Cardiac septum (tissue), 1 donor: Measurements from ENCODE around the gene AATK. TPM values are rescaled to one million over a fixed set of nuclear protein-coding genes. Genes with fewer than 3 reads are reported as not detected.

Experiments used
- DNase-seq: peaks from one replicate; pipeline ENCODE4 v3.0.0-alpha.2; 2020; ENCODE audit warnings: low spot score
- intact Hi-C: fragments of 100-400 bp; cut with DNase I; formaldehyde crosslinking; loops from one replicate; pipeline ENCODE4 v1.14.0; 2022
- total RNA-seq: library from RNA; stranded (reverse); fragmentation: NEBNext Ultra II Directional; extraction: Animal tissue kit (Norgen Biotek cat#: 25700); gene quantifications from one replicate; pipeline ENCODE4 v1.2.1, GENCODE V29; 2021
- donor health status: DM: no; HTN: no; CAD: no.

The AATK gene
- total RNA-seq, 1 donor from 2014 or later, result 9.3 TPM

GRCh38 chr17:81134064-81134781, 31.8 kb downstream of the AATK start:
- no peak for DNase-seq
- intact Hi-C loops, result no loop called here

DNA sequence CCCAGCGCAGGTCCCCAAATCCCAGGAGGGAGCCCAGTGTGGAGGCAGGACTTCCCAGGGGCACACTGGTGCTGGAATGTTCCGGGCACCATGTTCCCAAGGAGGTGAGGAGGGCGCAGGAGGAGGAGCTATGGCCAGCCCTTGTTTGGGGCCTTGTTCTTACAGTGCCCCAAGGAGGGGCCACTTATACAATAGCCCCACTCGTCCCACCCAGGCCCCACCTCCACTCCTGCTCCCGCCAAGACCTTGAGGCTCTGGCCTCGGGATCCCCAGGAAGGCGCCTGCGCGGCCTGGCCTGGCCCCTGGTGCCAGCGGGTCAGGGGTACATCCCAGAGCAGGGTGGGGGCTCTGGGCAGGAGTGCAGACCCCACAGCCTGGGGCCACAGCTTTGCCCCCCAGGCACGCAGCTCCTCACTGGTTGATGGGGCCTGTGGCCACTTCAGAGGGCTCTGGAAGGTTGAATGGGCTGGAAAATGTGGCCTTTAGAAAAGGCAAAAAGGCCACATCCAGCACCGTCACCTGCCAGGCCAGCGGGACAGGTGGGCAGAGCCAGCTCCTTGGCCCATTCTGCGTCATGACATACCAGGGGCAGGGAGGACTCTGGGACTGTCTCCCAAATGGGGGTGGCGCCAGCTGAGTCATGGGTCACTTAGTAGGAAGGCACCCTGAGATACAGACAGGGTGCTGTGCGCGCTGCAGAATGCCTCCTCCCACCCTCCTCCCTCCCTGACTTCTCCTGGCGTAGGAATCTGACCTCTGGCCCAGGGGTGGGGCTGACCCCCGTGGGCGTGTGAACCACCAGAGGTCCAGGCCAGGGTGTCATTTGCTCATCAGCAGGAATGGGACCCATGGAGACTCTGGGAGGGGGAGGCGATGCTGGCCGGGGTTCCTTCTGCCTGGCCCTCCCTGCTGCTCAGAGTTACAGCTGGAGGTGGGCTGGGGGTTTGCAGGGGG, 33.0 kb downstream of the AATK start:
- intact Hi-C loops, result no loop called here
- no peak for DNase-seq

DNA sequence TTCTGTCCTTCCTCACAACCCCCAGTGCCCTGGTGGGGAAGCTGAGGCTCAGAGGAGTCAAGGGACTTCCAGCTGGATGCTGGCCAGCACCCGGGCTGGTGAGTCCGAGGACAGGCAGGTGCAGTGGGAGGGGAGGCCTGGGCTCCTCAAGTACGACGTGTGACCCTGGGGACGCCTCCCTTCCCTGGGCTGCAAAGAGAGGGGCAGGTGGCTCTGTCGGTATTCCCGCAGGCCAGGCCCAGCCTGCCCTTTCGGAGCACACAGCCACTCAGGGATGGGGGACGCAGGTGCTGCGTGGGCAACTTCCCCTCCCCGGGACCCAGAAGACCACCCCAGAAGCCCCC, 33.9 kb downstream of the AATK start:
- no peak for DNase-seq
- intact Hi-C loops, result no loop called here

GRCh38 chr17:81131486-81132196, 34.4 kb downstream of the AATK start:
- intact Hi-C loops, result no loop called here

GRCh38 chr17:81130385-81131361, 35.3 kb downstream of the AATK start:
- no peak for DNase-seq
- intact Hi-C loops, result no loop called here

More at GRCh38 chr17:81131486-81132196, 34.4 kb downstream of the AATK start:
- no peak for DNase-seq

- no peak for DNase-seq
- intact Hi-C loops, result no loop called here
Observed at GRCh38 chr17:81129711-81130367, 36.2 kb downstream of the AATK start.

DNA sequence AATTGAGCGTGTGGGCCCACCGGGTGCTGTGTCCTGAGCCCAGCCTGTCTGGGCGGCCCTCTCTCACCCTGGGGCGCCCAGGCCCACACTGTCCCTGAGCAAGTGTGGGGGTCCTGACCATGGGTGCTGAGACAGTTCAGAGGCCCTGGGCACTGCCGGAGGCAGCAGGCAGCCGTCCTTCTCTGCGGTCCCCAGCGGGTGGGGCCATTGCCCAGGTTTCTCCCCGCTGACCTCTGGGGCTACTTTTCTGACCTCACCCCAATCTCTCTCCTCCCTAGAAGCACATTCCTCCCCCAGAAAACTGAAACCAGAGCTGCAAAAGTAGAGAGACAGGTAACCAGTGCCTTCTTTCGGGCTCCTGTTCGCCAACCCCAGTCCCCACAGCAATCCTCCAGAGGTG, 36.7 kb downstream of the AATK start:
- DNase-seq, result no peak
- intact Hi-C loops, result no loop called here

- intact Hi-C loops, result no loop called here
- no peak for DNase-seq
Observed at GRCh38 chr17:81128774-81129173, 37.2 kb downstream of the AATK start.

DNA sequence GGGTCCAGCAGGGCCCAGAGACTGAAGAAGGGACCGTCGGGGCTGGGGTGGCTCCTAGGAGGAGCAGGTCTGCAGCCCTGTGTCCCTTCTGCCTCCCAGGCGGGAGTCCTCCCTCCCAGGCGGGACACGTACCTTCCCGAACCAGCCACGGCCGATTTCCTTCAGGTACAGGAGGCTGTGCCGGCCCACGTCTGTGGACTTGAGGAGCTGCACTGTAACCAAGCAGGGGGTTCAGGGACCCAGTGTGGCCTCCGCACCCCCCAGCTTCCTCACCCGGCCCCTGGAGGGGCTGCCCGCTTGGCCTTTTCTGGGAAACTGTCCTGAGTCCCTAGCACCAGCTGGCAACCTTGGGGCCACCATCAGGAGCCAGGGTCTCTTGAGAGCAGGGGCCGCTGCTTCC, 37.7 kb downstream of the AATK start:
- no peak for DNase-seq
- intact Hi-C loops, result no loop called here

GRCh38 chr17:81127526-81128177, 38.4 kb downstream of the AATK start:
- intact Hi-C loops, result no loop called here
- DNase-seq, result no peak

- intact Hi-C loops, result no loop called here
- DNase-seq, result no peak
Observed at GRCh38 chr17:81127133-81127455, 38.9 kb downstream of the AATK start.

GRCh38 chr17:81126281-81127132, 39.5 kb downstream of the AATK start:
- intact Hi-C loops, result no loop called here
- DNase-seq, result no peak

DNA sequence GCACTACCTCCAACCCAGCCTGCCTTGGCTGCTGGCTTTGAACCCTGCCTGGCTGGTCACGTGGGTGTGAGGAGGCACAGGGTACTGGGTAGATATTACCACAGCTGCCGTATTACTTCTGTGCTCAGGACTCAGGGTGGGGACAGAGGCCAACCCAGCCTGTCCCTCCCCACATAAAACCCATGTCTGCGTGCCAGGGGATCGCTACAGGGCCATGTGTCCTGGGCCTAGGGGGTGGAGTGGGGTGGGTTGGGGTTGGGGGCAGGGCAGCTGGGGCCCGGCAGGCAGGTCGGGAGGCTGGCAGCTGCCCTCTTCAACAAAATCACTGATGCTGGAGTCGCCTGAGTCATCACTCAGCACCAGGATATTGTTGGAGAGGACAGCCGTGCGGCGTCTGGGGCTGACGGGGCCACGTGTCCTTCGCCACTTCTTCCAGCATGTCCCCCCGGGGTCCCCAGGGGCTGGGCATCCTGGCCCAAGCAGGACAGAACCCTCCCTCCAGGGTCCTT, 40.4 kb downstream of the AATK start:
- DNase-seq, result no peak
- intact Hi-C loops, result no loop called here

DNA sequence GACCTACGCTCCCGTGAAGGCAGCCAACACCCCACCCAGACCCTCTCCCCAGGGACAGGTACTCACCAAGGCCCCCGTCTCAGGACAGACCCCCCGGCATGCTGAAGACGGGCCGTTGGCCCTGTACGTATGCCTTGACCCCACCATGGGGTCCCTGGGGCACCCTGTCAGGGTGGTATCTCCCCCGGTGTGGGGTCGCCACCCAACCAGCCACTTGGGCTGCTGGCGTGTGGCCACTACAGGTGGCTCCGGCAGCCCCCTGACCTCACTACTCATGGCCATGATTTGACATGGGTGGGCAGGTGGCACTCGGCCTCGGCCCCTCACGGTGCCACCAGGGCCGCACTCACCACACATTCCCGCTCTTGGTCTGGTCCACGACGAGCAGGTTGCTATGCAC, 41.6 kb downstream of the AATK start:
- DNase-seq, result no peak
- intact Hi-C loops, result no loop called here

- intact Hi-C loops, result no loop called here
- no peak for DNase-seq
Observed at GRCh38 chr17:81123052-81124048, 42.7 kb downstream of the AATK start.
